ENCODE measurements around the gene KCNJ9. TPM values are rescaled to one million over a fixed set of nuclear protein-coding genes. Genes with fewer than 3 reads are reported as not detected.

Gene KCNJ9
- total RNA-seq, 1 donor, result not detected

DNA sequence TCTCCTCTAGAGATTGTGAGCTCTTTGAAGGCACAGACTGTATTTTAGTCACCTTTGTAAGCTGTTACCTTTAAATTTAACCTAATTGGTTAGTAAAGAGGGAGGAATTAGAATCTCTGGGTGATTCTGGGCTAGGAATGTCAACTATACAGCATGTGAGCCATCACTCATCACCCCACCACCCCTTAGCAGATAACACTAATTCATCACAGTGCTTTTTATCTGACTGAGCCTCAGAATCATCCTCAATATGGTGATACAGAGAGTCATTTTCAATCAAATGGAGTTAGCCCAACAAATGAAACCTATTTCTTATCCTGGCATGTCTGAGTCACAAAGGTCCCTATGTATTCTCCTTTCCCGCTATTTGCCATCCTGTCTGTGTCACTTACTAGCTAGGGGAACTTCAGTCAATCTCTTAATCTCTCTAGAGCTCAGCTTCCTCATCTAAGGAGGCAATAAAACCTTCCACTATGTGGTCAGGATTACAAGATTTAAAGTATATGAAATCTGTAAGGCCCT lies 24.6 kb upstream of the KCNJ9 start:
- TF ChIP-seq, protein P1, sequence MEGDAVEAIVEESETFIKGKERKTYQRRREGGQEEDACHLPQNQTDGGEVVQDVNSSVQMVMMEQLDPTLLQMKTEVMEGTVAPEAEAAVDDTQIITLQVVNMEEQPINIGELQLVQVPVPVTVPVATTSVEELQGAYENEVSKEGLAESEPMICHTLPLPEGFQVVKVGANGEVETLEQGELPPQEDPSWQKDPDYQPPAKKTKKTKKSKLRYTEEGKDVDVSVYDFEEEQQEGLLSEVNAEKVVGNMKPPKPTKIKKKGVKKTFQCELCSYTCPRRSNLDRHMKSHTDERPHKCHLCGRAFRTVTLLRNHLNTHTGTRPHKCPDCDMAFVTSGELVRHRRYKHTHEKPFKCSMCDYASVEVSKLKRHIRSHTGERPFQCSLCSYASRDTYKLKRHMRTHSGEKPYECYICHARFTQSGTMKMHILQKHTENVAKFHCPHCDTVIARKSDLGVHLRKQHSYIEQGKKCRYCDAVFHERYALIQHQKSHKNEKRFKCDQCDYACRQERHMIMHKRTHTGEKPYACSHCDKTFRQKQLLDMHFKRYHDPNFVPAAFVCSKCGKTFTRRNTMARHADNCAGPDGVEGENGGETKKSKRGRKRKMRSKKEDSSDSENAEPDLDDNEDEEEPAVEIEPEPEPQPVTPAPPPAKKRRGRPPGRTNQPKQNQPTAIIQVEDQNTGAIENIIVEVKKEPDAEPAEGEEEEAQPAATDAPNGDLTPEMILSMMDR (IDR thresholded peaks at IDR 0.05; ENCODE audit: insufficient read depth, low read depth, low read length), result no peak
- no peak for DNase-seq (ENCODE audit: low read depth)
- no peak overlapping the region for H3K4me3 ChIP-seq (ENCODE audit: low read depth, low read length)

DNA sequence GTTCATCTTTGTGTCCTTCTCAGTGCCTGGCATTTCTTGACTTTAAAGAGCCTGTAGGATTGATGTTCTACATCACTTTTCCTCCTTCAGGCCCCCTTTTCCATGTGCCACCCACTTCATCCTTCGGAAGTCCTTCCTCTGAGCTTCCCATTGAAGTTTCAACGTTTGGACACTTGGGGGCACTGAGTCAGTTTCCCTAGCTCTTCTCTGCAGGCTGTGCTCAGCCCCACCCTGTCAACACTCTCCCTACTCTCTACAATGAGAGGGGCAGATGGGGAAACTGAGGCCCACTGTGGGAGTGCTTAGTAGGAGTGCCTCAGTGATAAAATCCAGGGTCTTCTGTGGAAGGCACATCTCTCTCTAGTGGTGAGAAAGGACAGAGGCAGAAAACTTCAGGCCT lies 23.3 kb upstream of the KCNJ9 start:
- DNase-seq (ENCODE audit: low read depth), result peak; percentile 13
- TF ChIP-seq, protein P1 (IDR thresholded peaks at IDR 0.05; ENCODE audit: insufficient read depth, low read depth, low read length), result peak; percentile 48
- no peak overlapping the region for H3K4me3 ChIP-seq (ENCODE audit: low read depth, low read length)

- TF ChIP-seq, protein P1 (IDR thresholded peaks at IDR 0.05; ENCODE audit: insufficient read depth, low read depth, low read length), result no peak
- DNase-seq (ENCODE audit: low read depth), result no peak
- no peak overlapping the region for H3K4me3 ChIP-seq (ENCODE audit: low read depth, low read length)
Measured at GRCh38 chr1:160061369-160062229, 19.7 kb upstream of the KCNJ9 start.

DNA sequence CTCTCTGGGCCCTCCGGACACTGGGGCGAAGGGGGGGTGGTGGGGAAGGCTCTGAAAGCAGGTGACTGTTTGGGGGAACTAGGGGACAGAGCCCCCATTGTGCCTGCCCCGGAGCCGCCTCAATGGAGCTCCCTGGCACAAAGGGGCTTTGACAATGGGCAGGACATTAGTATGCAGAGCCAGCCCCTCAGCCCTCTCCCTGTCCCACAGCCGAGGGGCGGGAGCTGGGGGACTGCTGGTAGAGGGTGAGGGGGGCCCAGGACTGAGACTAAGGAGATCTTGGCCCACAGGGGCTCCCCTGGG lies 19.2 kb upstream of the KCNJ9 start:
- TF ChIP-seq, protein P1 (IDR thresholded peaks at IDR 0.05; ENCODE audit: insufficient read depth, low read depth, low read length), result no peak
- no peak overlapping the region for H3K4me3 ChIP-seq (ENCODE audit: low read depth, low read length)
- DNase-seq (ENCODE audit: low read depth), result no peak

DNA sequence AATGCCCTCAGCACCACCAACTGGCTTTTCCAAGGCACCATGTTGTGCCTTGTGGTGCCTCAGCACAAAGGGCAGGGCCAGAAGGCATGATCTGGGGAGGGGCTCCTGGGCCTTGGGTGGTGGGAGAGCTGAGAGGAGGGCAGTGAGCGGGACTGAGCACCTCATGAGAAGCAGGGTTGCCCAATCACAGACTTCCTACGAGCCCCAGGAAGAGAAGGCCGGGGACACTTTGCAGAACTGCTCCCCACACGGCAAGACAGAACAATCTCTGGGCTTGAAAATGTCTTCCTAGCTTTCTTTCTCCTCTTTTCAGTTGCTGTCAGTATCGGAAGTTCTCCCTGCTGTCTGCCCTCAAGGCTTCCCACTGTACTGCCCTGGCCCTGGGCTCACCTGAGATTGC lies 18.2 kb upstream of the KCNJ9 start:
- TF ChIP-seq, protein P1 (IDR thresholded peaks at IDR 0.05; ENCODE audit: insufficient read depth, low read depth, low read length), result no peak
- no peak for DNase-seq (ENCODE audit: low read depth)
- H3K4me3 ChIP-seq (ENCODE audit: low read depth, low read length), result no peak overlapping the region

DNA sequence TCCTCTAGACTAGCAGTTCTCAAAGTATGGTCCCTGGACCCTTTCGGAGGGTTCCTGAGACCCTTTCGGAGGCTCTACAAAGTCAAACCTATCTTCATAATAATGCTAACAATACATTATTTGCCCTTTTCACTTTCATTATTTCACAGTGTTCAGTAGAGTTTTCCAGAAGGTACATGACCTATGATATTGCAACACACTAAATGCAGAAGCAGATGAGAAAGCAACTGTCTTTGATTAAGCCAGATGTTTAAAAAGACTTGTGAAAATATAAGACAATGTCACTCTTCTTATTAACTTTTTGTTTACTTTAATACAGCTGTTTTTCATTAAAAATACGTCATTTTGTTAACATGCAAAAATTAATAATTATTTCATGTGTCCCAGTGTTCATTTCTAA lies 17.2 kb upstream of the KCNJ9 start:
- peak; percentile 8 for DNase-seq (ENCODE audit: low read depth)
- no peak overlapping the region for H3K4me3 ChIP-seq (ENCODE audit: low read depth, low read length)
- TF ChIP-seq, protein P1 (IDR thresholded peaks at IDR 0.05; ENCODE audit: insufficient read depth, low read depth, low read length), result no peak

All from fibroblast of villous mesenchyme (primary cell).